C1 segment of cervical spinal cord (tissue), 14 donors: Measurements from ENCODE around the gene NAALADL2.

Experiments used
- DNase-seq, 14 donors: peaks; one replicate each; lab custom pipeline; 2025; lab: John Stamatoyannopoulos, UW

The NAALADL2 gene

DNA sequence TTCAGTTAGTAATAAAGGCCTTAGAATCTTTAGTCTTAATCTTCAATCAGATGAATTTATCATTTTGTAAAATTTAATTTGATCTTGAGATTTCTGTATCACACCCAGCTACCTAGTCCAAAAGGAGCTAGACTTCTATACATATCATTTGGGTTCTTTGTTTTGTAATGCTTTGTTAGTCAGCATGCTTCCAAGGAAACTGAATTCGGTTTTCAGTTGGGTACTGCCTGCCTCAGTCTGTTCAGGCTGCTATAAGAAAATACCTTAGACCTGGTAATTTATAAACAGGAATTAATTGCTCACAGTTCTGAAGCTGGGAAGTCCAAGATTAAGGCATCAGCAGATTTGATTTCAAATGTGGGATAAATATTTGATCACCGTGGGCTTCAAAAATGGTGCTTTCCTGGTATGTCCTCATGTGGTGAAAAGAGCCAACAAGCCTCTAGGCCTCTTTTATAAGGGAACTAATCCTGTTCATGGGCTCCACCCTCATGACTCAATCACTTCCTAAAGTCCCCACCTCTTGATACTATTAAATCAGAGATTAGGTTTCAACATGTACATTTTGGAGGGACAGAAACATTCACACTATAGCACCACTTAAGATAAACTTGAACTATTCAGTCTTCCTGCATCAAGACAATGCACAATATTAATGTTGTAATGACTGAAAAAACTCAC, 800.7 kb downstream of the NAALADL2 start:
- no peak for DNase-seq

DNA sequence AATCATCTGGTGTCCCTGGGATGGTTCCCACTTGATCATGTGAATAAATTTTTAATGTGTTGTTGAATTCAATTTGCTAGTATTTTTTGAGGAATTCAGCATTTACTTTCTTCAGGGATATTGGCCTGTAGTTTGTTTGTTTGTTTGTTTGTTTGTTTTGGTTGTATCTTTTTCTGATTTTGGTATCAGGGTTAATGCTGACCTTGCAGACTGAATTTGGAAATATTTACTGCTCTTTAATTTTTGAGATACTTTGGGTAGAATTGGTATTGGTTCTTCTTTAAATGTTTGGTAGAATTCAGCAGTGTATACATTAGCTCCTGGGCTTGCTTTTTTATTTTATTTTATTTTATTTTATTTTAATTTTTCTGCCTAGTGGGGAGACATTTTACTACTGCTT, 803.7 kb downstream of the NAALADL2 start:
- no peak for DNase-seq

DNA sequence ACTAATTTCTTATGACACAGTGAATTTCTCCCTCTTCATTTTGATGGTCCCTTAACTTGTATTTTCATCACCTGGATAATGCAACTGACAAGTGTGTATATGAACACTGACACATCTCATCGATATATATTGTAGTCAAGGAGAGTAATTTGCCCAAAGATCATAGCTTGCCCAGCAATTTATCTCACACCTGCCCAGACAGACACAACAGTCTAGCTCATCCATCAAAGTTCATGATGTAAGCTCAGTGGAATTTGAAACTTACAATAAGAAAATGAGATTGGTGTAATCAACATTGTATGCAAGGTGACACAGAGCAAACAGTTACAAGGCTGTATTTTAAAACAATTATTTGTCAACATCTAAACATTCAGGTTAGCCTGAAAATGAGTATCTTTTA, 805.8 kb downstream of the NAALADL2 start:
- DNase-seq, result no peak

DNA sequence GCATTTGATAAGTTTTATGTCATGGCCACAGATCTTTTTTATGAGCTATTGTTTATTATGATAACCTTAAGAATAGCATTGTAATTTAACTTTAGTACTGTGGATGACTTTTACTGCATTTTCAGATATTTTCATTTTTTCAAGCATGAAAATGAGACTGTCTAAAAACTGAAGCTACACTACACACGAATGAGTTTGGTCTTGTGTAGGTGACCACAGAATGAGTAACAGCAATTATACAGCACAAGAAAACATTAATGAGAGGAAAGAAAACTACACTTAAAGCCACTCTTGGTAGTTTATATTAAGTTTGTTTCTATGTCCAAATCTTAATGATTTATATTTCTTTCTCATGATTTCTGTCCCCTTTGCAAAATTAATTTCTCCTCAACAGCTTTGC, 809.2 kb downstream of the NAALADL2 start:
- DNase-seq, result no peak

DNA sequence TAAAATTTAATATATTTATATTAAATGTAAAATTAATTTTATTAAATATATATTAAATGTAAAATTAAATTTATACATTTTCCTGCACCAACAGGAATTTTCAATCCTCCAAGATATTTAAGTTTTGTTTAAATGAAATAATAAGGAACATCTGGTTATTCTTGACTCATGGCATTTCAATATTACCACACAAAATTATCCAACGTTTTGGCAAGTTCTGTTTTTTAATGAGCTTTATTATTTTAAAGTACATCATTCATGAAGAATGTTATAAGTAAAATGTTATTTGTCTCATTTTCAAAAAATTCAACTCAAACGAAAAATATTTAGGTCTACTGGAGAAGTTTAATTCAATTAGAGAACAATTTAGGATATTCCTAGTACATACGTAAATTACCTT, 811.4 kb downstream of the NAALADL2 start:
- DNase-seq, result no peak

DNA sequence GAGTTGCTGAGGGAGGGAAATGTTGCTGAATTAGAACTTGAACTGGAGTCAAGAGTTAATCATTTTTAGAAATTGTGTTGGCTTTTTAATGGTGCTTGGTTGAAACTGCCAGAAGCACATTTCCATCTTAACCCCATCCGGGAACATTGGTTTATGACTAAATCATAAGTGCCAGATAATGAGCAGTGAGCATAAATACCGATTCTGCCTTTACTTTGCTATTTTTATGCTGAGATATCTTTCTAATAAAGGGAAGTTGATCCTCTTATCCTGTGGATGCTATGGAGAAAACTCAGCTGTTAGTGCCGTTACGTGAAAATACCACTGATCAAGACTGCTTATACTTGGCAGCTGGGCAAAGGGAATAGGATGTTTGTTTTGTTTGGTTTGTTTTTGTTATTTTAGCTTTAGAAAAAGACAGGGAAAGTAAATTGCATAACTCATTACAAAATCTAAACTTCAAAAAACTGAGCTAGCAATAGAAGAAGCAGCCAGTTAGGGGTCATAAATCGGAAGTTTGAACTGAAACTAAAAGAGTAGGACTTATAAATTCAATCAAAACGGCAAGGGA, 813.1 kb downstream of the NAALADL2 start:
- DNase-seq, result no peak

DNA sequence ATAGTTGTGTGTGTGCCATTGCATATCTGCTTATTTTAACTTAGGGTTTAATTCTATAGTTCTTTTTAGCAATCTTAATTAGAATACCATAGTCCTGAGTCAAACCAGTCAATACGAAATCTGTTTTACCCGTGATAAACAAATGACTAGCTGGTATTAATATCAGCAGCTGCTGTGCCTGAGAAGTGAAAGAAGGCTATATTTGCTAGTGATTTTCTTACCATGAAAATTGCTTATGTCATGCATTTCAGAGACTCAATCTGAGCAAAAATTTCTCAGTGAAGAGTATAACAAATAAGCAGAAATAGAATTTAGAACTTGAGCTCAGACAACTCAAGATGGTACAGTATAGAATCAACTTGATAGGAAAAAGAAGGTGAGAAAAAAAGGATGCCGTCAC, 820.4 kb downstream of the NAALADL2 start:
- no peak for DNase-seq

DNA sequence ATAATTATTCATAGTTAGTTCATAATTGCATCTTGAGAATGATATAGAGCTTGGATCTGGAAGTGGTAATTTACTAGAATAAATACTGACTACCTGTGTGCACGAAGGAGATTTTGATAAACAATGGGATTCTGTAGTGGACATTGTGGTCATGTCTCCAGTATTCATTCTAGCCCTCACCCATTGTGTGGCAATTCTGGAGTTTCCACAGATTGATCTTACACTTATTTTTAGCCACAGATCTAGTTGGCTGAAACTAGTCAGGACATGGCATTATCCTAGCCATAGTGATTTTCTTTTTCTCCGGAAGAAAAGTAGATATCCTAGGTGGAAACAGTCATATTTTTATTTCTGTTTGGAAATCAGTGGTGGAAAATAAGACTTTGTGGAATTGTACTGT, 833.1 kb downstream of the NAALADL2 start:
- no peak for DNase-seq

DNA sequence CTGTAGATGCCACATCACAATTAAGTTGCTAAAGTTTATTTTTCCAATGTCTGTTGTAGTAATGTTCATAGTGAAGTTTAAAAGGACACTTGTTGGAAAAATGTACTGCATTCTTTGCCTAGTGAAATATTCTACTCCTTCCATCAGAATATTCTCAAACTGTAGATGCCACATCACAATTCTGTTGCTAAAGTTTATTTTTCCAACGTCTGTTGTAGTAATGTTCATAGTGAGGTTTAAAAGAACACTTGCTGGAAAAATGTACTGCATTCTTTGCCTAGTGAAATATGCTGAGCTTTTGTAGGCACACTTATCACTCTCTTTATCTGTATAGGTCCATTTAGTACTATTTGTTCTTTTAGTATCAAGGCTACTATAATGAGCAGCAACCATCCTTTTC, 836.1 kb downstream of the NAALADL2 start:
- no peak for DNase-seq

DNA sequence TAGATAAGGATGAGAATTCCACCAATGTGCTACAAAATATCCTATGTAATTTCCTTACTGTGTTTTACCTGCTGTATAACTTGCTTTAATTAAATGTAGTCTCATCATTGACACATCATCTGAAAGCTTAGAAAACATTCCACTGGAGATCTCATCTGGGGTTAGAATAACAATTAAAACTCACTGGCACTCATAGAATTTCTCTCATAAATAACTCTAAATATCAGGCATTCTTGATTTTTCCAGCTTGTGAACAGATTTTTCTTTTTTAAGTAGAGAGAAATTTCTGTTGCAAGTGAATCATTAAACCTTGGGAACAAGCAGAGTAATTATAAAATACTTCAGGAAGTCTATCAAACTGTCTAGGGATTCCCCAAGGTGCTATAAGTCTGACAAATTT, 843.8 kb downstream of the NAALADL2 start:
- no peak for DNase-seq

DNA sequence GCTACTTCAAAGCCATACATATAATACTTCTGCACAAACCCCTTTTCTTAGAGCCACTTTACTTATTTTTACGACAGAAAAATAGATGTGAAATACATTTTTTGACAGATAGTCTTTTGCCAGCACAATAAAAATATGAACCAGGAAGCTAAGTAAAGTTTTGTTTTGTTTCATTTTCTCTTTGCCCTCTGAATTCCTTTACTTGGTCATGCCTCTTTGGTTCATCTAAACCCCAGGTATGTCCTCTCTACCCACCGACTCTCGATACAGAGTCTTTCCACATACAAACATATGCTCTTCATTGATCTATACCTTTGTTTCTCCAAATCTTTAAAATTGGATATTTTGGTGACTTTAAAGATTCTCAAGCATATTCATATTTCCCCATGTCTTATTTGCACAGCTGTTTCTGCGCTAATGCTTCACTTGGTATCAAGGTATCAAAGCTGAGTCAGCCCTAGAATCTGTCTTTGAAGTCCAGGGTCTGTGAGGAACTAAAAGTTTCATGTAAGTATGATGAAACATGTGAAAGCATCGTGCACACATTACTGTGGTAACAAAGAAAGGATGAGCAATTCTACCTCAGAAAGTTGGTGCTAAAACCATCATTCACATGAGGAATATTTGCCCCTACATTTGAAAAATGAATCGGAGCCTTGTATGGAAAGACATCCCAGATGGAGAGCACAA, 845.4 kb downstream of the NAALADL2 start:
- no peak for DNase-seq

DNA sequence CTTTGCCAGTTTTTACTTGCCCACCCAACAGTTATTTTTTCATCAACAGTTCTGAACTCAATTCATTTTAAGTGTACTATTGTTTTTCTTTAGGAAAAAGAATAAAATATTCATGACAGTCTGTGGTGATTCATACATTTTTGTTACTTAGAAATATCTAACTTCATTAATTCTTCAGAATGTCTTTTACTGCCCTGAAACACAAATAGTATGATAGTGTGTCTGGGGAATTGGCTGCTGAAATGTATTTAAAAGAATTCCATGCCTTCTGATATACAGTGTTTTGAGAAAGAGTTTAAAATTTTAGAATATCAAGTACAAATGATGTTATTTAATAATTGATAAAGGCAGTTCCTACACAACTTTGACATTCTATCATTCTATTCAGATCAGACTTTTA, 854.1 kb downstream of the NAALADL2 start:
- no peak for DNase-seq

DNA sequence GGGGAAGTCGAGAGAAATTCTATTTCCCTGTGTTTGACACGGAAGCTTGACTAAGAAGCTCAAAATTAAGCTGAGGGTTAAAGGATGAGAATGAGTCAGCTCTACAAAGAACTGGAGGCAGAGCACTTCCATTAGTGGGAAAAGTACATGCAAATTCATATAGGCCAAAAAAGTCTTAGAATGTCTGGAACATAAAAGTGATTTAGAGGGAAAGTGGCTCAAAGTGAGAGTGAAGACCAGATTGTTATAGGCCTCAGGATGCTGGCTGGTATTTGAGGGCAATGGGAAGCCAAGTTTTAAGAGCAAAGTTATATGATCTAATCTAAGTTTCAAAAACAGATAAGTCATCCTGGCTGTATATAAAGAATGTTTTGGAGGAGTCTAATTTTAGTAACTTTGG, 857.3 kb downstream of the NAALADL2 start:
- no peak for DNase-seq

DNA sequence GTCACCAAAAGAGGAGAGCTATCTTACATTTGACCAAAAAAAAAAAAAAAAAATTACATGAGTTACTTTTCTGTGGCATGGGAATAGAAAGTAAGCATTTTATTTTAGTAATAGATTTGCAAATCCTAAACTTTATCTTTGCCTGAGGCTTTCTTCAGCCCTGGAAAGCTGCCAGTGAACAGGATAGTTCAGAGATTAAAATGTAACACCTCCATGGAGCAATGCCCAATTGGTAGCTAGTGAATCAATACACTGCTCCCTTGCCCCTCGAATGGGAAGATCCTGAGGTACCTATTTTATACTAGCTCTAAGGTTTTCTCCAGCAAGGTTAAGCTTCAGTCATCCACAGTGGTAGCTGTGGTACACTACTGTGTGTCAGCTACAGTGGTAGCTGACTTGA, 867.1 kb downstream of the NAALADL2 start:
- no peak for DNase-seq

DNA sequence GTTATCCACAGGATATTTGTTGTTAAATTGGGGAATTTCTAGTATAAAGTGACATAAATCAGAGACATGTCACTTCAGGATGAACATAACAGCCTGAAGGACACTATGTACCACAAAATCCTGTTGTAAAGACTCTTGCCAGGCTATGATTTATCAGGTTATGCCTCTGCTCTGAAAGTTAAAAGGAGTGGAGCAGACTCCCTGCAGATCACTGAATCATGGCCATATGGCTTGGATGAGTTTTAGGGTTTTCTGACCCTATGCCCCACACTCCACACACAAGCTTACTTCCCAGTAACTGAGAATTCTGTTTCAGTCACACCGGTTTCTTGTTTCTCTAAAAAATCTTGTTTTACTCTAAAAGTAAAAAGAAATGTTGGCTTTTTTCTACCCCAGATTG, 869.4 kb downstream of the NAALADL2 start:
- no peak for DNase-seq

DNA sequence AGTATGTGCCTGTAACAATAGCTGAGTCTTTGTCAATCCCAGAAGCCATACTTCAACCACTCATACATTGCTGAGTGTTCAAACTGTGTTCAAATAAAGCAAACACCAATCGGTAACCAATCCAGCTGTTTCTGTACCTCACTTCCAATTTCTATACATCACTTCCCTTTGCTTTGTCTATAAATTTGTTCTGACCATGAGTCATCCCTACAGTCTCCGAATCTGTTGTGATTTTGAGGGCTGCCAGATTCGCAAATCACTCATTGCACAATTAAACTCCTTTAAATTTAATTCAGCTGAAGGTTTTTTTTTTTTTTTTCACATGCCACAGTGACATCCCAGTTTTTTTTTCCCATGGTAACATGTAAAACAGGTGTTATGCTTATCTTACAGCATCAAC, 870.3 kb downstream of the NAALADL2 start:
- no peak for DNase-seq

DNA sequence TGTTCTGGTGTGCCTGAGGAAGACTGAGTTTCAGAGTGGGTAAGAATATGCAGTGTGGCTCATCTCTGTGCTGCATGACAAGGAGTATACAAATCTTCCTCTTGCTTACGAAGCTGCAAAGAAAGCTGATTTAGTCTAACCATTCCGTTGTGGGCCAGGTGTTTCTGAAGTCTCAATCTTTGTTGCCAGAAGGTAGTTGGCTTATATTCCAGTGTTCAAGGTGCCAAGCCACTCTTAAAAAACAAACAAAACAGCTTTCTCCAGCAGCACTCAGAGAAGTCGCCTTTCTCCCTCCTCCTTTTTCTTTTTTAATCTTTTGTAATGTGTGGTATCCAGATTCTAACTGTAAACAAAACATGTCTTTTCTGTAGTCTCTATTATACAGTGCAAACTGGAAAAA, 872.4 kb downstream of the NAALADL2 start:
- no peak for DNase-seq

DNA sequence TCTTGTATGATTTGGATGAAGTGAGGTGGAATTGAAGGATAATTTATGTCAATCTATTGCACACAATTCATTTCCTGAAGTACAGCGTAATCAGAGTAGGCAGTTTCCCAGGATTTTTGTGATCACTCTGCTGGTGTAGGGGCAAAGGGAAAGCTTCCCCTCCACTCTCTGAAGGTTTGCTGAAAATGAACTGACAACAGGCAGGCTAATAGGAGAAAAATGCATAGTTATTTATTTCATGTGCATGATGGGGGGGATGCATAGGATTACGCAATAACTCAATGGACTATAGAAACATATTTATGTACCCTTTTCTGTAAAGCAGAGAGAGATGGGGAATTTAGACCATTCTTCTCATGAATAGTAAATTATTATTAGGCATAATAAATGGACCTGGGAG, 872.9 kb downstream of the NAALADL2 start:
- no peak for DNase-seq

DNA sequence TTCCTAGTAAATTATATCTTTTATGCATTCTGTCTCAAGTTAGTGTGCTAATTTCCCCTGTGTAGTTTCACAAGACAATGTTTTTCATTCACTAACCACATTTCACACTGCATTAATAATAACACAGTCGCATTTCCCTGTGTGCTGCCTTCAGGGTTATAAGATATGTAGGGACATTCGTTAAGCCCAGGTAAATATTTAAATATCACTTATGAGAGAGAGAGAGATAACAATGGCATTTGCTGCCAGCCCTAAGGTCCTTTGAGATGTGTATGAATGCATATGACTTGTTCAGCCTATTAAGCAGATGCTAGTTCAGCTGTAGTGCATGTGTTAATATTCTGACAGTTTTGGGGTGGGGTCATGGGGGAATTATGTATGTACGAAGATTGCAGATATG, 876.7 kb downstream of the NAALADL2 start:
- no peak for DNase-seq

DNA sequence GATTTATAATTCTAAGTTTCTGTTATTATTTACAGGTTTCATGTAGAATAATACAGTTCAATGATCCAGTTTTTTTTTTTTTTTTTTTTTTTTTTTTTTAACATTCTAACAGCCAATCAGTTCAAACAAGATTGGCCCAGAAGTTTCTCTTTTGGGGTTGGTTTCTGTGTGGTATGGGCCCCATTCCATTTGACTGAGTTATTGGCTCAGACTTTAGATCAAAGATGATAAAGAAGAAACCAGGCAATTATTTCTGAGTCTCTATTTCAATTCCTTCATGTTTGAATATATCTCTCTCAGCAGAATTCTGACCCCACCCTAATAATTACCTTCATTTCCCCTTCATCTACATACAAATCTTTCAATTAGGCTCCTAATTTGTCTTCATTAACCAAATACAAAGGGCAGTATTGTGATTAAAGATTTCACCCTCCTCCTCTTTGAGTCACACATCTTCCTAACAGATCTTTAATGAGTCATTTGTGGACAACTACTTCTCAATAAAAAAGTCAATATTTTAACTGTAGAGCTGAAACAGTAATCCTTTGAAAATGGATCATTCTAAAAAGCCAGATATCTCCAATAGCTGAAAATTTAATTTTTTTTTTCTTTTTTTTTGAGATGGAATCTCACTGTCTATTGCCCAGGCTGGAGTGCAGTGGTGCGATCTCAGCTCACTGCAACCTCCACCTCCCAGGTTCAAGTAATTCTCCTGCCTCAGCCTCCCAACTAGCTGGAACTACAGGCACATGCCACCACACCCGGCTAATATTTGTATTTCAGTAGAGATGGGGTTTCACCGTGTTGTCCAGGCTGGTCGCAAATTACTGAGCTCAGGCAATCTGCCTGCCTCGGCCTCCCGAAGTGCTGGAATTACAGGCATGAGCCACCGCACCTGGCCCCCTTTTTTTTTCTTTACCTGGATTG, 878.8 kb downstream of the NAALADL2 start:
- DNase-seq, result no peak

DNA sequence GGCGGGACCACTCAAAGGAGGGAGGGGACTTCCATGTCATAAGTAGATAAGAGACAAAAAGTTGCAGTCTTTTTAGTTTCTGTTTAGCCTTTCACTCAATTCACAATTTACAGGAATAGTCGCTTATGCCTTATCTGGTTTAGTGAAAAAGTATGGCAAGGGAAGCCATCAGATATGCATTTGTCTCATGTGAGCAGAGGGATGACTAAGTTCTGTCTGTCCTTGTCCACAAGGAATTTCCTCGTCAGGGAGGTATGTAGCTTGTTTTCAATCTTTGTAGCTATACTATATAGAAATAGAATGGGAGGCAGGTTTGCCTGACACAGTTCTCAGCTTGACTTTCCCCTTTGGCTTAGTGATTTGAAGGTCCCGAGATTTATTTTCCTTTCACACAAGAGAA, 882.8 kb downstream of the NAALADL2 start:
- no peak for DNase-seq

DNA sequence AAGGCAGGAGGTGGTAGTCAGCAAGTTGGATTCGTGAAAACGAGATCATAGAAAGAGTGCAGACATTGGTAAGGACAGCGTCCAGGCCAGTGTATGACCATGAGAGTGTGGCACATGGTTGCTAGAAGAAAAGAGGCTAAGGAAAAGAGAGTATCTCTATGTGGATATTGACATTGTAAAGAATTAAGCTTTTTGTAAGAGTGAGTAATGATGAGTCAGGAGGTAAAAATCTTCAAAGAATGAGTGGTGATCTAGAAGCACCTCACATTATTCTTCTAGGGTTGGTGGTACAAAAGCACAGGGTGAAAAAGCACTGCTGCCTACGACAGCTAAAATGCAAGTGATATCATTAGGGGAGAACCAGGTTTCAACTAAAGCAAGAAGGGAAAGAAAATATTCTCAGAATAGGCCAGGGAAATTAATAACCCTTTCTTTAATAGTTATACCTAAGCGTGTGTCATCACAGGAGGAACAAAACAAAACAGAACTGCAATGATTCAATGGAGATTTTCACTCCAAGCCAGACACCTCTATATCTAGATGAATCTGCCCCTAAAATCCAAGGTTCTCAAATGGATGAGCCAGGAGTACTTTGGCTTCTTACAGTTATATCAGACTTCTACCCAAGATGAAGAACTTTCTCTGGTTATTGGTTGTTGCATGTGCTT, 884.7 kb downstream of the NAALADL2 start:
- DNase-seq, result no peak
